ENCODE results near the gene DUOX1.

DUOX1 gene

GRCh38 chr15:45169608-45170480, 40.0 kb downstream of the DUOX1 start:
- DNase-seq: no peak

- no peak for DNase-seq
These were observed 42.1 kb downstream of the DUOX1 start for GRCh38 chr15:45171912-45172311.

GRCh38 chr15:45174069-45174468, 44.3 kb downstream of the DUOX1 start:
- no peak for DNase-seq

GRCh38 chr15:45174577-45174976, 44.8 kb downstream of the DUOX1 start:
- no peak for DNase-seq

GRCh38 chr15:45177285-45177684, 47.5 kb downstream of the DUOX1 start:
- no peak for DNase-seq

GRCh38 chr15:45179221-45179985, 49.6 kb downstream of the DUOX1 start:
- peak; percentile 58 for DNase-seq

GRCh38 chr15:45180201-45180600, 50.4 kb downstream of the DUOX1 start:
- DNase-seq: no peak

DNA sequence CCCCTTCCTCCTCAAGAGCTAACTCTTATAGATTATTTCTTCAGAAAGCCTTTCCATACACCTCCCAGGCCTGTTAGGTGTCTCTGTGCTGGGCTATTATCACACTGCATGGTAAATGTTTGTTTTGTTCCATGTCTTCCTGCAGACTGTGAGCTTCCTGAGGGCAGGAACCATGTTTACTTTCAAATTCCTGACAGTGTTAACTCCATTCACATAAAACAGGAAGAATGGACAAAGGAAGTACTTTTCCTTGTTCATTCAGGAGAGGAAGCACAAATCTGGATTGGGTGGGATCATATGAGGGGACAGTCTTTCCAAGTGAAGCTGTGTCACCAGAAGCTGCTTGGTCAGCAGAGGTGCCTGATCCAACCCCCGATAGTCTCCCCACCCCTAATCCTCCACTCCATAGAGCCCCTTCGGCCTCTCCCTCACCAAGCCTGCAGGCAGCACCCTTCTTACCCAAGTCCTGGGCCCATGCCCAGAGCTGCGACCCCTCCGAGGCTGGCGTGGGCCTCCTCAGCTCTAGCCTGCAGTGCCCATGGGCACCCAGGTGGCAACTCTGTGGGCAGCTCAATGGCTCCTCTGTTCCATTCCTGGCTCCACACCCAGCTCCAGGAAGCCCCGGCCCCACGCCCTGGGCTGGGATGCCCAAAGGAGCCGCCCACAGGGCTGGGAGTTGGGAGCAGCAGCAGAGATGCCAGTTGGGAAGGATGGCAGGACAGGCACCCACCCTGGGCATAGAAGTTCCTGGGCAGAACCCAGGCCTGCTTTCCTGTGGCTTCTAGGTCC, 51.0 kb downstream of the DUOX1 start:
- DNase-seq: no peak

- DNase-seq: no peak
These were observed 51.9 kb downstream of the DUOX1 start for GRCh38 chr15:45181491-45182285.

GRCh38 chr15:45182996-45183395, 53.2 kb downstream of the DUOX1 start:
- no peak for DNase-seq

- no peak for DNase-seq
These were observed 53.7 kb downstream of the DUOX1 start for GRCh38 chr15:45183511-45183910.

DNA sequence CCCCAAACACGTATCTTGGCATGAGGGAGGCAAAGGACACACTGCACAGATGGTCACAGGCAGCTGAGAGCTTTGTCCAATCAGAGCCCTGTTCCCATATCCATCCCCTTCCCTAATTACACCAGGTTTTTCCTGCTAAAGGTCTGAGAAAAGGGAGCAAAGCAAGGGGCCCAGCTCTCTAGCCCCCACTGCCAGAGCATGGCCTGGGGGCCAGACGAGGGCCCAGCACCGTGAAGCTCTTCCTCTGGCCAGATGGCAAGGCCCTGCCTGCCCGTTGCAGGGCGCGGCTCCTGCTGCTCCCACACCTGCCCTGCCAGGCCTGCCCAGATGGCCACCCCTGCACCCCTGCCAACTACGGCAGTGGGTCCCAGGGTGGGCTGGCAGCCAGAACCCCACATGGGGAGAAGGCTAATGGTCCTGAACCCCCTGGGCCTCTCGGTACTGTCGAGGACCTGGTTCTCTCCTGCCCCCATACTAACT, 54.8 kb downstream of the DUOX1 start:
- no peak for DNase-seq

GRCh38 chr15:45185069-45185779, 55.4 kb downstream of the DUOX1 start:
- no peak for DNase-seq

- DNase-seq: no peak
These were observed 56.3 kb downstream of the DUOX1 start for GRCh38 chr15:45185903-45186770.

DNA sequence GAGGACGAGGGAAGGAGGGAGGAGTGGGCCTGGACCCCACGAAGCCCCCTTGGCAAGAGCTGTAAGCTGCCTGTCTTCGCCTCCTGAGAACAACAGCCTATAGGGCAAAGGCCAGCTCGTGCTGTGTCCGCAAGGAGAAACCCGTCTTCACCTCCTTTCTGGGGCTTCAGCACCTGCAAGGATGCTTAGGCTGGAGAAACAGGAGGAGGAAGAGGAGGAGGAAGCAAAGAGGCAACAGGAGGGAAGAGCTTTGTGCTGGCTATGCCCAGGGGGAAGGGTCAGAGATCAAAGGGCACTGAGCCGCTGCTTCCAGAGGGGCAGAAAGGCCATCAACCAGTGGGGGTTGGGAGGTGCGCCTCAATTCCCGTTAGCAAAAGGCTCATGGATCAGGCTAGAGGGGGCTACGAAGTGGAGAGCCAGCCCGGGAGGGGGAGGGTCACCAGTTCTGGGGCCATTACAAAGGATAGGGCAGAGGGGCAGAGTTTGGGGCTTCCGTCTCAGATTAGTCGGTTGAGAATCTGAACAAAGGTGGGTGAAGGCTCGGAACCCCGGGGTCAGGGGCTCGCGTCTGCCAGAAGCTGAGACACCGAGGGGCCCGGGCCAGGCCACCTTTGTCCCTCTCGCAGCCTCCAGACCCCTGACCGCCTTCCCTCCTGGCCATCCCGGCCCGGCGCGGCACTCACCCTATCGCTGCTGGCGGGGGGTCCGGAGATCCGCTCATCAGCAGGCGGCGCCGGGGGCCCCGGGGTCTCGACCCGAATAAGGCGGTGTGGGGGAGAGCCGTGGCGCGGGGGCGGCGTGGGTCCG, 57.2 kb downstream of the DUOX1 start:
- DNase-seq: no peak

DNA sequence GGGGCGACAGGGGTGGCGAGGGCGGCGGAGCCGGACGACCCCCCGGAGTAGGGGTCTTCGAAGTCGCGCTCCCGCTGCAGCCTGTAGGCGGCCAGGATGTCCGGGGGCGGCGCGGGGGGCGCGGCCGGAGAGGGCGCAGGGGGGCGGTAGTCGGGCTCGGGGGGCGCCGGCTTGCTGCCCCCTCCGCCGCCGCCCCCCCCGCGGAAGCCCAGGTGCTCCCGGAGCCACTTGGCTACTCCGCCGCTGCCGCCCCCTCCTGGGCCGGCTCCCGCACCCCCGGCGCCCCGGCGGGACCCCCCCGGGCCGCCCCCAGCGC, 57.7 kb downstream of the DUOX1 start:
- DNase-seq: no peak

- DNase-seq: peak; percentile 88
These were observed 58.4 kb downstream of the DUOX1 start, which contains the start of gene SHF for GRCh38 chr15:45187894-45188830. Gene SHF (minus strand): TSS chr15:45187966. CDS start chr15:45187951, 15 bp downstream.

DNA sequence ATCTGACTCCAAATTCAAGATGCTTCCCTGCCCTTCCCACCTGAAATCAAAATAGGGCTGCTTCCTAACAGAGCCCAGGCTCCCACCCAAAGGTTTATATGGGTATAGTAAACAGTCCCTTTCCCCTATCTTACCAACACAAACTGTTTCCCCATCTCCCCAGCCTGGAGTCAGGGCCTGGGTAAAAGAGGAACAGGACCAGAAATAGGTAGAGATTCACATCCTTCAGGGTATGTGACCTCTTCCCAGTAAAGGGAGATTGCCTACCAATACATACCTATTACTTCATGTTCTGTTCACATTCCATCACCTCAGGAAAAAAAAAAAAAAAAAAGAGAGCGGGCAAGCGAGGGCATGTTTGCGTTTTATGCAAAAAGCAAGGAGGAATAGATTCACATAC, 67.7 kb downstream of the DUOX1 start:
- no peak for DNase-seq
